ENCODE data around the gene RESF1. TPM values are rescaled to one million over a fixed set of nuclear protein-coding genes. Genes with fewer than 3 reads are reported as not detected.

RESF1 gene
- total RNA-seq, 1 donor from 2014 or later, result 22.6 TPM

DNA sequence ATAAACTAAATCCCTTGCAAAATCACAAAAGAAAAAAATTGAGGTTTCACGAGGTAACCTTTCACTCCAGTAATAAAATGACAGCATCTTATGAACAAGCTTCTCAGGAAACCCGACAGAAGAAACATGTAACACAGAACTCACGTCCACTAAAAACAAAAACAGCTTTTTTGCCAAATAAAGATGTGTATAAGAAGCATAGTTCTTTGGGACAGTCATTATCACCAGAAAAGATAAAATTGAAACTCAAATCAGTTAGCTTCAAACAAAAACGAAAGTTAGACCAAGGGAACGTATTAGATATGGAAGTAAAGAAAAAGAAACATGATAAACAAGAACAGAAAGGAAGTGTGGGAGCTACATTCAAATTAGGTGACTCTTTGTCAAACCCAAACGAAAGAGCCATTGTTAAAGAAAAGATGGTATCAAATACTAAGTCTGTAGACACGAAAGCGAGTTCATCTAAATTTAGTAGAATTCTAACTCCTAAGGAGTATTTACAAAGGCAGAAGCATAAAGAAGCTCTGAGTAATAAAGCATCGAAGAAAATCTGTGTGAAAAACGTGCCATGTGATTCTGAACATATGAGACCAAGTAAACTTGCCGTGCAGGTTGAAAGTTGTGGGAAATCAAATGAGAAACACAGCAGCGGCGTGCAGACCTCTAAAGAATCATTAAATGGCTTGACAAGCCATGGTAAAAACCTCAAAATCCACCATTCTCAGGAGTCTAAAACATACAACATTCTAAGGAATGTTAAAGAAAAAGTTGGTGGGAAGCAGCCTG lies 25.8 kb downstream of the RESF1 start:
- TF ChIP-seq, protein P1, sequence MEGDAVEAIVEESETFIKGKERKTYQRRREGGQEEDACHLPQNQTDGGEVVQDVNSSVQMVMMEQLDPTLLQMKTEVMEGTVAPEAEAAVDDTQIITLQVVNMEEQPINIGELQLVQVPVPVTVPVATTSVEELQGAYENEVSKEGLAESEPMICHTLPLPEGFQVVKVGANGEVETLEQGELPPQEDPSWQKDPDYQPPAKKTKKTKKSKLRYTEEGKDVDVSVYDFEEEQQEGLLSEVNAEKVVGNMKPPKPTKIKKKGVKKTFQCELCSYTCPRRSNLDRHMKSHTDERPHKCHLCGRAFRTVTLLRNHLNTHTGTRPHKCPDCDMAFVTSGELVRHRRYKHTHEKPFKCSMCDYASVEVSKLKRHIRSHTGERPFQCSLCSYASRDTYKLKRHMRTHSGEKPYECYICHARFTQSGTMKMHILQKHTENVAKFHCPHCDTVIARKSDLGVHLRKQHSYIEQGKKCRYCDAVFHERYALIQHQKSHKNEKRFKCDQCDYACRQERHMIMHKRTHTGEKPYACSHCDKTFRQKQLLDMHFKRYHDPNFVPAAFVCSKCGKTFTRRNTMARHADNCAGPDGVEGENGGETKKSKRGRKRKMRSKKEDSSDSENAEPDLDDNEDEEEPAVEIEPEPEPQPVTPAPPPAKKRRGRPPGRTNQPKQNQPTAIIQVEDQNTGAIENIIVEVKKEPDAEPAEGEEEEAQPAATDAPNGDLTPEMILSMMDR (IDR thresholded peaks at IDR 0.05), result no peak
- H3K4me3 Mint-ChIP-seq (ENCODE audit: unreplicated experiment), result no peak overlapping the region
- H3K9me3 Mint-ChIP-seq (ENCODE audit: unreplicated experiment), result peaks cover 39% of the 10 kb centered on the region
- peaks cover 49% of the 10 kb centered on the region for H3K36me3 Mint-ChIP-seq (ENCODE audit: unreplicated experiment)
- no peaks in the 10 kb centered on the region for H3K4me1 Mint-ChIP-seq (ENCODE audit: unreplicated experiment)
- H3K27ac Mint-ChIP-seq (ENCODE audit: unreplicated experiment), result no peak overlapping the region
- H3K27me3 Mint-ChIP-seq (ENCODE audit: unreplicated experiment), result no peaks in the 10 kb centered on the region
- no peak for DNase-seq (ENCODE audit: extremely low spot score, unreplicated experiment)

DNA sequence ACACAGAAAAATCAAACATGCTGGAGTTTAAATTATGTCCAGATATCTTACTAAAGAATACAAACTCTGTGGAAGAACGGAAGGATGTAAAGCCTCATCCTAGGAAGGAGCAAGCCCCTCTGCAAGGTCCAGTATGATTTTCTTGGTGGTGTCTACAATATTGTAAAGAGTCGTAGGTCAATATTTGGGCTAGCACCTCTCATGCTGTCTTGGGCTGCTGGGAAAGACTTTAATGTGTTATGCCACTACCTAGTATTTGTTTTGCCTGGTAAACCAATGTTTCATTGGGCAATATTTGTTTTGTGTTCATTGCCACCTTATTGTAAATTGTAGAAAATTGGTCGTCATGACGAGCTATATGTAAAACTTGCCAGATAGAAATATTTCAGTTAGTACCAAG lies 26.6 kb downstream of the RESF1 start:
- Mint-ChIP-seq H3K27me3 (ENCODE audit: unreplicated experiment) (no peaks in the 10 kb centered on the region), H3K4me1 (ENCODE audit: unreplicated experiment) (no peaks in the 10 kb centered on the region), H3K9me3 (ENCODE audit: unreplicated experiment) (peaks cover 37% of the 10 kb centered on the region), H3K4me3 (ENCODE audit: unreplicated experiment) (no peak overlapping the region), H3K36me3 (ENCODE audit: unreplicated experiment) (peaks cover 47% of the 10 kb centered on the region), H3K27ac (ENCODE audit: unreplicated experiment) (no peak overlapping the region)
- TF ChIP-seq, protein P1 (IDR thresholded peaks at IDR 0.05), result no peak
- DNase-seq (ENCODE audit: extremely low spot score, unreplicated experiment), result no peak

DNA sequence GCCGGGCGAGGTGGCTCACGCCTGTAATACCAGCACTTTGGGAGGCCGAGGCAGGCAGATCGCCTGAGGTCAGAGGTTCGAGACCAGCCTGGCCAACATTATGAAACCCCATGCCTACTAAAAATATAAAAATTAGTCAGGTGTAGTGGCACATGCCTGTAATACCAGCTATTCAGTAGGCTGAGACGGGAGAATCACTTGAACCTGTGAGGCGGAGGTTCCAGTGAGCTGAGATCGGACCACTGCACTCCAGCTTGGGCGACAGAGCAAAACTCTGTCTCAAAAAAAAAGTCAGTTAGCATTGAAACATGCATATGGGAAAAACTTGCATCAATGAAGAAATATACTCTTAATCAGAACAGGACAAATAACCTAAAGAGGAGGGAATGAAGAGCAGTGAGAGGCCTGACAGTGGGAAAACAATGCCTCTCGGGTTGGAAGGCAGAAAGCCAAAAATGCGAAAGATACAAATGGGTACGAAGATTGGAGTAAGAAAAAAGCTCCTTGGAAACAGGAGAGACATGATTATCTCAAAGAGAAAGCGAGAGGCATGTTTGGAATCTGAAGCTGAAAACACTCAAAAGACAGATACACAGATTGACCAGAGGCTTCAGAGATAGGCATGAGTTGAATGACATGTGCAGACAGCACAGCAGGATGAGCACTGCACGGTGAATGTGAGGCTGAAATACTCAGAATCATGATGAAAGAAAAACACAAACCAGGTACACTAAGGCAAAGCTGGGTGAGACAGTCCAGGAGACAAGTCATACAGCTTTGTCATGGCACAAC lies 30.6 kb downstream of the RESF1 start:
- Mint-ChIP-seq H3K36me3 (ENCODE audit: unreplicated experiment) (peaks cover 29% of the 10 kb centered on the region), H3K27ac (ENCODE audit: unreplicated experiment) (no peak overlapping the region), H3K4me3 (ENCODE audit: unreplicated experiment) (no peak overlapping the region), H3K4me1 (ENCODE audit: unreplicated experiment) (no peaks in the 10 kb centered on the region), H3K9me3 (ENCODE audit: unreplicated experiment) (peaks cover 14% of the 10 kb centered on the region), H3K27me3 (ENCODE audit: unreplicated experiment) (no peaks in the 10 kb centered on the region)
- peak; percentile 25 for DNase-seq (ENCODE audit: extremely low spot score, unreplicated experiment)
- TF ChIP-seq, protein P1 (IDR thresholded peaks at IDR 0.05), result no peak

DNA sequence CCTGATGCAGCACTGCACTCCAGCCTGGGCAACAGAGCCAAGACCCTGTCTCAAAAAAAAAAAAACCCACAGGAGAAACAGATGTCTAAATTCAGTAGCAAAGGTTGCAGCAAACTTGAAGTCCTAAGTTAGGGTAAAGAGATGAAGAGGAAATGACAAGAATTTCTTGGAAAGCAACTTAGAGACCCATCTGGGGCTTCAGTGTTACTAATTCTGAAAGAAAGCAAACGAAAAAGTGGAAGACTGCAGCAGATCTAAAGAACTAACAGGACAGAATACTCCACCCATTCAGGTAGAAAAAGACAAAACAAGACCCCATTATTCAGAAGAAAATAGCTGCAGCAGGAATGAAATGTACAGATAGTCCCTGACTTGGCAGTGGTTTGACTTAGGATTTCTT lies 31.9 kb downstream of the RESF1 start:
- no peak for DNase-seq (ENCODE audit: extremely low spot score, unreplicated experiment)
- Mint-ChIP-seq H3K36me3 (ENCODE audit: unreplicated experiment) (peaks cover 28% of the 10 kb centered on the region), H3K27me3 (ENCODE audit: unreplicated experiment) (no peaks in the 10 kb centered on the region), H3K4me3 (ENCODE audit: unreplicated experiment) (no peak overlapping the region), H3K4me1 (ENCODE audit: unreplicated experiment) (no peaks in the 10 kb centered on the region), H3K9me3 (ENCODE audit: unreplicated experiment) (peaks cover 2% of the 10 kb centered on the region), H3K27ac (ENCODE audit: unreplicated experiment) (no peak overlapping the region)
- TF ChIP-seq, protein P1 (IDR thresholded peaks at IDR 0.05), result no peak

DNA sequence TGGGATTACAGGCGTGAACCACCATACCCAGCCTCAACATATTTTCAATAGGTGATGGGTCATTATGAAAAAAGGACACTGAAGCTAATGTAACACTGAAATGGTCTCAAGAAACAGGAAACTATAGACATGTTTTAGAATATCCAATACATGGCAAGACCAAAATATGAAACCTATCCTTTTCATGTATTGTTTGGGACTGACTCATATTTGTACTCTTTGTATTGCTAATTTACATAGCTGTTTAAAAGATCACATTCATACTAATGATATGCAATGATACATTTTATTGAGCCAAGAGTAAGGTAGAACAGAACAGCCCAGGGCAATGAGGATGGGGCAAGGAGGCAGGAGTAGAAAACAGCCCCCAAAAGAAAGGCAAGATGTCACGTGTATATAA lies 32.6 kb downstream of the RESF1 start:
- no peaks in the 10 kb centered on the region for H3K27me3 Mint-ChIP-seq (ENCODE audit: unreplicated experiment)
- no peak overlapping the region for H3K27ac Mint-ChIP-seq (ENCODE audit: unreplicated experiment)
- no peak for DNase-seq (ENCODE audit: extremely low spot score, unreplicated experiment)
- no peak overlapping the region for H3K4me3 Mint-ChIP-seq (ENCODE audit: unreplicated experiment)
- no peaks in the 10 kb centered on the region for H3K4me1 Mint-ChIP-seq (ENCODE audit: unreplicated experiment)
- TF ChIP-seq, protein P1 (IDR thresholded peaks at IDR 0.05), result no peak
- no peaks in the 10 kb centered on the region for H3K9me3 Mint-ChIP-seq (ENCODE audit: unreplicated experiment)
- H3K36me3 Mint-ChIP-seq (ENCODE audit: unreplicated experiment), result peaks cover 28% of the 10 kb centered on the region
